Heart left ventricle (tissue), 13 donors: ENCODE results near the gene REG1B.

ENCODE experiments used
- CTCF ChIP-seq, 12 donors: fragments of 200-600 bp; sonication (generic) in 4 of 12; IDR thresholded peaks; one replicate each; pipeline versions ENCODE4 v1.5.0 to v1.8.0; 2018 to 2022; ENCODE audit warnings: antibody characterized with exemption in 12 of 12, mild to moderate bottlenecking in 5 of 12
- POLR2A ChIP-seq, 2 donors: fragments of 450-650 bp; IDR thresholded peaks; one replicate each; pipeline ENCODE4 v1.6.1; 2017; ENCODE audit warnings: antibody characterized with exemption in 2 of 2, mild to moderate bottlenecking in 2 of 2, moderate library complexity in 2 of 2
- donor health status: ischemic (EF 13 %, LVEDD 7.1; RV severe dilation, severe dysfunction).
- donor health status: DM: no; HTN: yes; CAD: no.
- donor health status: DM: no; HTN: no; CAD: no.
- donor health status: ischemic (EF 25% LVEDD 6.9; RV normal size, moderate dysfunction).
- donor health status: ischemic (EF 25% LVEDD 5.7; RV mildly dilated, moderate dysfunction).
- donor health status: ischemic (EF 35%, LVEDD 5.7; RV mildly dilated, moderate dysfunction).
- donor health status: nonischemic (EF 11% LVEDD 7.7; RV severe dilation, severe dysfunction).
- donor health status: DM: yes; HTN: yes; CAD: no.
- donor health status: PGD.
- donor health status: ischemic (EF 29% LVEDD 5.4; RV normal size, mild dysfunction).
- donor health status: nonischemic (EF 23%, LVEDD 6.1; RV moderate dilation, normal function).

DNA sequence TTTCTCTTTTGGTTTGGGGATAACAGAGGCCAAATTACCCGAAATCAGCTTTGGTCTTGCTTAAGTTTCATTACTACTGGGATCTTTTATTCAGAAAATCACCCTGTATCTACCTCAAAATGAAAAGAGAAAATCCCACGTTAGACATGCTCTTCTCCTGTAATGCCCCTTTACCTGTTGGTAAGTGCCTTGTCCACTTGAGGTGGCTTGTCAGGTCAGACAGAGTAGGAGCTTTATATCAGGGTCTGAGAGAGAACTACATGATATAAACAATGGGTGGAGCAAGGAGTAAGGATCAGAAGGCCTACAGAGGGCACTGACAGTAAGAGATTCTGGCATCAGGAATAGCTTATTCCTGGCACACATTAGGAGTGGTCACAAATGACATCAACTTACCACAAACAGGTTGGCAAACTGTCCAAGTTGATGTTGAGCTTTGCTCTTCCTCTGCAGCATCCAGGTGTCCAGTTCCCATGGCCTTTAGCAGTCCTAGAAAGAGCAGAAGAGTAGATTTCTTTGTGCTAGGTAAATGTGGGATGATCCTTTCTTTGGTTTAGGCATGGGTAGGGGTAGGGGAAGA lies at the start of gene REG1B:
- TF ChIP-seq POLR2A (IDR thresholded peaks at IDR 0.05) = no peak
- no peak for TF ChIP-seq CTCF (IDR thresholded peaks at IDR 0.05)
